ENCODE results near the gene MOB3A.
"Not testable (repeated sequence)": the region's sequence is repeated elsewhere in the genome, so short reads cannot be mapped to it uniquely, and the experiment has no call there.

Gene MOB3A

DNA sequence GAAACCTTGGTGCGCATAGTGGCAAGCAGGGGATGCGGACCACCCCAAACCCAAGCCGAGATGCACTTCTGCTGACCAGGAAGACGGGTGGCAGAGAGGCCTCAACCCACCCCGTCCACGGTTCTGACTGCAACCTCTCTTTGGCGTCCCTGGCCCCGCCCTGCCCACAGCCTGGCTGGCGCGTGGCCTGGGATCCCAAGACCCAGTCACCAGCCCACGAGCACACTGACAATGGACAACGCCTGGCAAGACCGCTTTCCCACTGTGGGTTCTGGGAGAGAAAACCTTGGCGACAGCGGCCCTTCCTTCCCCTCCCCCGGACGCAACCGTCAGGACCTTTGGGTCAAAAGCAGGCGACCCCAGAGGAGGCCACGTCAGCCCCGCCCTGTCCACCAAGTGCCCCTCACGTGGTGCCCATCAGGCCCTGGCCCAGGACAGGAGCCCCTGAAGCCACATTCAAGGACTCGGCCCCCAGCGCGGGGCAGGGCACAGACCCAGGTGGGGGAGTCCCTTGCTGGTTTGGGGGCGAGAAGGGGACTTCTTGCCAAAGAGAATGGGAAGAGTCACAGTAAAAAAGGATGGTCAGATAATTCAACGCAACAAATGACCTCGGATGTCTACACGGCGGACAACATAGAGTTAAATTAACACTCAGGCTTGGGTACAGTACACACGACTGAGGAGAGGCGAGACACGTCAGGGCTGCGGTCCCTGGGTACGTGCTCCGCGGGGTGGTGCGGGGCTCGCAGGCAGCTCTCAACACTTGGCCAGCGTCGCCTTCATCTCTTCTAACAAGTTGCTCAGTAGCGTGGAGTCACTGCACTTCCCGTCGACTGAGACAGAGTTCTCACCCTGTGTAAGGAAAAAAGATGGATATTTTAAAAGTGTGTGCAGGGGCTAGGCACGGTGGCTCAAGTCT lies 5.5 kb upstream of the MOB3A start:
- no peak for DNase-seq

DNA sequence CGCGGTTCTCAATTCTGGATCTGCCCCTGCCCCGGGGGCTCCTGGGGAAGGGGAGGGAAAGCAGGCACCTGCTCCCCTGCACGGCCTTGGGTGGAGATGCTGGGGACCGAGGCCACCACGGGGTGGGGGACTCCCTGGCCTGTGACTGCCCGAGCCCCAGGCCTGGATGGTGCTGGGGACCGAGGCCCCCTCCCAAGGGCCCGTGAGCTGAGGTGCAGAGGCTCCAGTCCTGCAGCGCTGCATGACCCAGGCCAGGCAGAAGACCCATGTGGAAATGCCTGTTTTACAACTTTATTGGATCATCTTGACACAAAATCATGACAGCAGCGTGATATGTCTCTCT lies 4.6 kb upstream of the MOB3A start:
- no peak for DNase-seq

DNA sequence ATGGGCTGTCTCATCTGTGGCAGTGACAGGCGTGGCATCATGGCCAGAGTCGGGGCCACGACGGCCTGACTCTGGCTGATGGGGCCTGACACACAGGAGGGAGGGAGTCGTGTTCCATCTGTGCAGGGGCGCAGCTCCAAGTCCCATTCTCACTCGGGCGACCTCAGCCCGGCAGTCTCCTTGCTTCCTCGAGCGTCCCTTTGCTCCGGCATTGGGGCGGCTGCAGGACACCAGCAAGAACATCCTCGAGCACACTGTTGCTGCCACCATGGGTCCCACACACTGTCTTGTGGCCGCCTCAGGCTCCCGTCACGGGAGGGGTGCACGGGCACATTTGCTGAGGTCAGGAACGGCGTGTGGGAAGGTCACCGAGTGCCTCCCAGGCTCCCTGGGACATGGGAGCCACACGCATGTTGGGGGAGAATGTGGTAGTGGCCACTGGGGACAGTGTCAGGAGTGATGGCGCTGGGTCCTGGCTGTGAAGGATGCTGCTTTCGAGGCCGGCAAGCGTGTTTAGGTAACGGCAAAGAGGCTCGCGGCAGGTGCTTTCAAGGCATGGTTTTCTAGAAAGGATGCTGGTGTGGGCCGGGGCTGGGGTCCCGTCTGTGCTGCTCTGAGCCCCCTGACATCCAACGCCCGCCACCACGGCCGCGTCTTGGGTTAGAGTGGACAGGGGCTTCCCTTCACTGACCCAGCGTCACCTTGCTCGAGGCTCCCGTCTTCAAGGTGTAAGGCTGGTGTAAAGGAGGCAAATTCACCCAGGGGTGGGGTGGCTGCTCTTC lies 4.0 kb upstream of the MOB3A start:
- DNase-seq, result no peak

DNA sequence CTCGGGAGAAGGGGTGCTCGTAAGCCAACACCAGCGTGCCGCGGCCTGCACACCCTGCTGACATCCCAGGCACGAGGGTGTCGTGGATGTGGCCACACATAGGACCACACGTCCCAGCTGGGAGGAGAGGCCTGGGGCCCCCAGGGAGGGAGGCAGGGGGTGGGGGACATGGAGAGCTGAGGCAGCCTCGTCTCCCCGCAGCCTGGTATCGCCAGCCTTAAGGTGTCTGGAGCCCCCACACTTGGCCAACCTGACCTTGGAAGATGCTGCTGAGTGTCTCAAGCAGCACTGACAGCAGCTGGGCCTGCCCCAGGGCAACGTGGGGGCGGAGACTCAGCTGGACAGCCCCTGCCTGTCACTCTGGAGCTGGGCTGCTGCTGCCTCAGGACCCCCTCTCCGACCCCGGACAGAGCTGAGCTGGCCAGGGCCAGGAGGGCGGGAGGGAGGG lies 3.0 kb upstream of the MOB3A start:
- no peak for DNase-seq

DNA sequence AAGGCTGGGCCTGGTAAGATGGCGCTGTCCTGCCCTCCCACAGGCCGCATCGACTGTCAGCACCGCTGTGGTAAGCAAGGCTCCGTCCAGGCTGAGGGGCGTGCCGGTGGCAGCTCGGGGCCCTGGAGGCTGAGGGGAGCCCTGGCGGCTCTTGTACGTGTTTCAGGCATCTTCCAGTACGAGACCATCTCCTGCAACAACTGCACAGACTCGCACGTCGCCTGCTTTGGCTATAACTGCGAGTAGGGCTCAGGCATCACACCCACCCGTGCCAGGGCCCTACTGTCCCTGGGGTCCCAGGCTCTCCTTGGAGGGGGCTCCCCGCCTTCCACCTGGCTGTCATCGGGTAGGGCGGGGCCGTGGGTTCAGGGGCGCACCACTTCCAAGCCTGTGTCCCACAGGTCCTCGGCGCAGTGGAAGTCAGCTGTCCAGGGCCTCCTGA lies 1.8 kb upstream of the MOB3A start:
- DNase-seq, result no peak

DNA sequence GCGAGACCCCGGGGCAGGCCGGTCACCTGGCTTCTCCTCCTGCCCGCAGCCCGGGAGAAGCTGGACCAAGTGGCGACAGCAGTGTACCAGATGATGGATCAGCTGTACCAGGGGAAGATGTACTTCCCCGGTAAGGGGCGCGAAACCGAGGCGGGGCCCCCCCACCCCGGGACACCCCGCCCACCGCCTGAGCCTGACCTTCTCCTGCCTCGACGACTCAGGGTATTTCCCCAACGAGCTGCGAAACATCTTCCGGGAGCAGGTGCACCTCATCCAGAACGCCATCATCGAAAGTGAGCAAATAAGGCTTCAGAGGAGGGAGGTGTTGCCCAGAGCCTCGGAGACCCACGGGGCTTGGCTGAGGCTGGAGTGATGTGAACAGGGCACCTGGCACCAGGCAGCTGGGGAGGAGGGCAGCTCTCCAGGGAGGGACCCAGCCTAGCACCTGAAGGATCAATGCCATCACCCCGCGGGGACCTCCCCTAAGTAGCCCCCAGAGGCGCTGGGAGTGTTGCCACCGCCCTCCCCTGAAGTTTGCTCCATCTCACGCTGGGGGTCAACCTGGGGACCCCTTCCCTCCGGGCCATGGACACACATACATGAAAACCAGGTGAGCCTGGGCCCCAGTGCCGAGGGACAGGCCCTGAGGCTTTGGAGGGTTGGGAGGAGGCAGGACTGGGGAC lies 1.2 kb upstream of the MOB3A start:
- no peak for DNase-seq

DNA sequence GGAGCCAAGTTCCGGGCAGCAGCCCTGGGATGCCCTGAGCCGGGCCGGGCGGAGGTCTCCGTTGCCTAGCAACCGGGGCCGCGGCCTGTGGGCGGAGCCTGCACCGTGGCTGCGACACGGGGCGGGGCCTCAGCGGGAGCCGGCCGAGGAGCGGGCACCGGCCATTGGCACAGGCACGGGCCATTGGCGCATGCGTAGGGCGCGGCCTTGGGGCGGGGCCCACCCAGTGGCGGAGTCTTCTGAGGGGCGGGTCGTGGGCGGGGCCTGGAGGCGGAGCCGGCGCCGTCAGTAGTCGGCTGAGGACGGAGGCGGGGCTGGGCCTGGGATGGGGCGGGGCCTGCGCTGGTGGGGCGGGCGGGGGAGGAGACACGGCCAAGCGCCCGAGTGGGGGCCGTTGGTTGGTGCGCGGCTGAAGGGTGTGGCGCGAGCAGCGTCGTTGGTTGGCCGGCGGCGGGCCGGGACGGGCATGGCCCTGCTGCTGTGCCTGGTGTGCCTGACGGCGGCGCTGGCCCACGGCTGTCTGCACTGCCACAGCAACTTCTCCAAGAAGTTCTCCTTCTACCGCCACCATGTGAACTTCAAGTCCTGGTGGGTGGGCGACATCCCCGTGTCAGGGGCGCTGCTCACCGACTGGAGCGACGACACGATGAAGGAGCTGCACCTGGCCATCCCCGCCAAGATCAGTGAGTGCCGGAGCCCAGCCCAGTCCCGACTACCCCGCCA lies 515 bp upstream of the MOB3A start, which contains the start of gene IZUMO4:
Gene IZUMO4 (plus strand): TSS at position 436 of the 723 bp plus-strand sequence. CDS start 31 bp downstream, at position 467.
- DNase-seq, result peak; percentile 99

DNA sequence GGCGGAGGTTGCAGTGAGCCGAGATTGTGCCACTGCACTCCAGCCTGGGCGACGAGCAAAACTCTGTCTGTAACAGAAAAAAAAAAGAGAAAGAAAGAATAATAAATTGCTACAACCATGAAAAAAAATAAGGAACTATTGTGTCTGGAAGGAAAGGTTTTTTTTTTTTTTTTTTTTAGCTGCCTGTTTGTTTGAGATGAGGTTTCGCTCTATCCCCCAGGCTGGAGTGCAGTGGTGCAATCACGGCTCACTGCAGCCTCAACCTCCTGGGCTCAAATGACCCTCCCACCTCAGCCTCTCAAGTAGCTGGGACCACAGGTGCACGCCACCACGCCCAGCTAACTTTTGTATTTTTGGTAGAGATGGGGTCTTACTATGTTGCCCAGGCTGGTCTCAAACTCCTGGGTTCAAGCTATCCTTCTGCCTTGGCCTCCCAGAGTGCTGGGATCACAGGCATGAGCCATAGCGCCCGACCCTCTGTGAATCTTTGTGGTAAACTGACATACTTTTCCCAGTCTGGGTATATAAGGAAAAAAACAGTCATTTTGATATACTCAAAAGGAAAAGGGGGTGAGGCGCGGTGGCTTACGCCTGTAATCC lies 4.1 kb downstream of the MOB3A start:
- not testable (repeated sequence) for DNase-seq

DNA sequence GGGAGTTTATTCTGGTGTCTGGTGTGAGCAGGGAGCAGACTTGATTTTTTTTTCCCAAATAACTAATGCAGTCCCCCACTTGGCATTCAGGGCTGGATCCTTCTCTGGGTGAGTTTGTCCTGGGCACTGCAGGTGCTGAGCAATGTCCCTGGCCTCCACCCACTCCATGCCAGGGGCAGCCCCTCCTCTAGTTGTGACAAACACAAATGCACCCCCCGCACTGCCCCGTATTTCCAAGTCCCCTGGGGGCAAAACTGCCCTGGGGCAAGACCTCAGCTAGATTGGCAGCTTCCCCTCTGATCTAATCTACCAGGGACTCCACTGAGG lies 6.4 kb downstream of the MOB3A start:
- DNase-seq, result no peak

DNA sequence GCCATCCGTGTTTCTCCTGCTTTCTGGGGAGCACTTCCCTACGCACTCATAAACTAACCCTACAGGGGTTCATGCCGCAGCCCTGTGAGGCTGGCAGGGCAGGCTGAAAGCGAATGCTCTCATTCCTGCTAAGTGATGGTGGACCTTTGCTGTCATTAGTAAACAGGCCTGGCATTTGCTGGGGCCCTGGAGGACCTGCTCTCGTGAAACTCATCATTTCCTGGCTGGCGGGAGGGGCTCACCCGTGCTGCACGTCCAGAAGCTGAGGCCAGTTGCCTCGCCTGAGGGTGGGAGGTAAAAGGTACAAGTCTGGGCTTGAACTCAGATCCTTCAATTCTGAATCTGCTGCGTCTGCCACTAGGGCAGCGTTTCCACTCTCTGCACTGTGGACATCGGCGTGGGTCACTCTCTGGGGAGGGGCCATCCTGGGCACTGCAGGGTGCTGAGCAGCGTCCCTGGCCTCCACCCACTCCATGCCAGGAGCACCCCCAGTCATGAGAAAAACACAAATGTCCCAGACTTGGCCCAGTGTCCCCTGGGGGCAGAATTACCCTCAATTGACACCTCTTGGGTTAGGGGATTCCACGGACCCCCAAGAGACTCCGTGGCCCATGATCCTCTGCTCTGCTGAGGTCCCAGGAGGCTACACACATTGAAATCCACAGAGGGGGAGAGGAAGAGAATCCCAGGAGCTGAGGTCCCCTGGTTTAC lies 7.0 kb downstream of the MOB3A start:
- DNase-seq, result no peak

DNA sequence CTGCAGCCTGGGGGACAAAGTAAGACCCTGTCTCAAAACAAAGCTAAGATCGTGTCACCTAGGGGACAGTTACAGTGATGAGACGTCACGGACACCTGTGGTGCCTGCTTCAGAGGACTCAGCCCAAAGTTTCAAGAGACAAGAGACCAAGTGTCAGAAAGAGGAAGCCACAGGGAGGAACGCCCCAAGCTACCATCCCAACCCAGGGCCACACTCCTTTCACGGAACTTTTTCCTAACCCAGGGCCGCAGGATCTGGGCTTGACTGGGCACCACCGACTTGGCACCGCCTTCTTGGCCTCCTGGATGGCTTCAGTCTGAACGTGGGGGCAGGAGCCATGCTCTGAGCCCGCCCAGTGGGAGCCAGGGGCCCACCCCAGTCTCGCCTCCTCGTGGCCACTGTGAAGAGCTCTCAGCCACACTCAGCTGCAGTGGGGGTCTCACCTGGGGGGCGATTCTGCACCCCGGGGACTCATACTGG lies 8.5 kb downstream of the MOB3A start:
- DNase-seq, result no peak

DNA sequence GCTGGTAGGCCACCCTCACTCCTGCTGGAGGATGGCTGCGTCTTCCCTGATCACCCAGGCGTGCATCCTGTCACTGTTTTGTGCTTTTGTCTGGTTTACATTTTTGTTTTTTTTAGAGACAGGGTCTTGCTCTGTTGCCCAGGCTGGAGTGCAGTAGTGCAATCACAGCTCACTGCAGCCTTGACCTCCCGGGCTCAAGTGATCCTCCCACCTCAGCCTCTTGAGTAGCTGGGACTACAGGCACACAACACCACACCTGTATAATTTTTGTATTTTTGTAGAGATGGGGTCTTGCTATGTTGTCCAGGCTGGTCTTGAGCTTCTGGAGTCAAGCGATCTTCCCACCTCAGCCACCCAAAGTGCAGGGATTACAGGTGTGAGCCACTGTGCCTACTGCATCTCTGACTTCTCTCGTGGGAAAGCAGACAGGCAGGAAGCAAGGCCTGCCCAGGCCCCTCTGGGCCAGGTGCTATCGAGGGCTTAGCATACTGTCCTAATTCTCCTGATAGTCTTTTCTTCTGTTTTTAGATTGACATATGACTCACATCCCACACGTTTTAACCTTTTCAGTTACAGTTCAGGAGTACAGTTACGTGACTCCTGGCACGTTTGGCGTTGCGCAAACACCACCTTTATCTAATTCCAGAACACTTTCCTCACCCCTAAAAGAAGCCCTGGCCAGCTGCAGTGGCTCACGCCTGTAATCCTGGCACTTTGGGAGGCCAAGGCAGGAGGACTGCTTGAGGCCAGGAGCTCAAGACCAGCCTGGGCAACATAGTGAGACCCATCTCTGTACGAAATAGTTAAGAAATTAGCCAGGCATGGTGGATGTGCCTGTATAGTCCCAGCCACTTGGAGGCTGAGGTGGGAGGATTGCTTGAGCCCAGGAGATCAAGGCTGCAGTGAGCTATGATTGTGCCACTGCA lies 9.2 kb downstream of the MOB3A start:
- not testable (repeated sequence) for DNase-seq

DNA sequence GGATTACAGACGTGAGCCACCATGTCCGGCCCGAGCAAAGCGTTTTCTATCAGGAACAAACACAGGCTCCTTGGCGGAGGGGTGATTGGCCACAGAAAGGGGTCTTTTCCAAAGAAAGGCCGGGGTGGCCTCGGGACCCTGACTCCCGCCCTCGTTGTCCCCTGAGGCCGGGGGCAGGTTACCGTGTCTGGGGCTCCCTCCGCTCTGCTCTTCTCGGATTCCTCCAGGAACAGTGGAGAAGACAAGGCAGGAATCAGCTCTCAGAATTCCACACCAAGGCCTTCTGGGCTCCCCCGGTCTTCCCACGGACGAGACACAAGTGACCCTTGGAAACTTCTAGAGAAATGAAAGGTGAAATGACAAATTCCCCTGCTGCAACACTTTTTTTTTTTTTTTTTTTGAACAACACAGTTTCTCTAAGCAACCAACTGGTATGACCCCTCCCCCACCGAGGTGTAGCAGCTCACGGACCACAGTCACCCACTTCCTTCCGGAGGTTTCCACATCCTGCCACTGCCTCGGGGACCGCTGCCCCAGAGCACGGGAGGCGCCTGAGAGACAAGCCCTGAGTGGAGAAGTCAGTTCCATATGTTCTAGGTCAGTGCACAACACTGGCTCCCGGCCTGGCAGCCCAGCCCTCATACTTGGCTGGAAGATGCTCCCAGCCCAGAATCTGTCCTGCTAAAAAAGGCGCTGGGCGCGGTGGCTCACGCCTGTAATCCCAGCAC lies 11.0 kb downstream of the MOB3A start:
- peak; percentile 93 for DNase-seq

DNA sequence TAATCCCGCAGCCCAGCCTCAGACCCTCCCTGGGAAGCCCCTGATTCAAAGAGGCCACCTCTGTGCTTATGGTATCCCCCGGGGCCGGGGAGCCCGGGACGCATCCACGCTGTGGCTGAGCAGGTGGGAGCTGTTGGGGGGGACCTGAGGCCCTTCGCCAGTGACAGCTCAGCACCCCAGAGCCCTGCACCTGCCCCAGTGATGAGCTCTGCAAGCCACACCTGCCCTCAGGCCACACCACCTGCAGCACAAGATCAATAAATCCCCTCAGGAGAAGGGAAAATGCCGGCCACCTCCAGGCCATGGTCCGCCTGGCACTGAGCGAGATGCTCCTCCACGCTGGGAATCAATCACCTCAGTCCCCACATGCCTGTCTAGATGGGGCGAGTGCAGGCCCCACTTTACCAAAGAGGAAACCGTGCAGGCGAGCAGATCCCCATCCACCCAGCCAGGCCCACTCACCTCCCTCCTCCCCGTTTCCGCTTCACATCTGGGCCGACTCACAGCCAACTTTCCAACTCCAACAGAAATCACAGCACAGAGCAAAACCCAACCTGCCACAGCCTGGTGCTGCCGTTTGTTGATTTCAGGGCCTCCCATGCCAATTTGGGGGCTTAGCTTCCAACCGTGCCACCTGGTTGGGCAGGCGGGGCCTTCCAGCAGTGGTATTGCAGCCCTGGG lies 12.8 kb downstream of the MOB3A start:
- peak; percentile 72 for DNase-seq

DNA sequence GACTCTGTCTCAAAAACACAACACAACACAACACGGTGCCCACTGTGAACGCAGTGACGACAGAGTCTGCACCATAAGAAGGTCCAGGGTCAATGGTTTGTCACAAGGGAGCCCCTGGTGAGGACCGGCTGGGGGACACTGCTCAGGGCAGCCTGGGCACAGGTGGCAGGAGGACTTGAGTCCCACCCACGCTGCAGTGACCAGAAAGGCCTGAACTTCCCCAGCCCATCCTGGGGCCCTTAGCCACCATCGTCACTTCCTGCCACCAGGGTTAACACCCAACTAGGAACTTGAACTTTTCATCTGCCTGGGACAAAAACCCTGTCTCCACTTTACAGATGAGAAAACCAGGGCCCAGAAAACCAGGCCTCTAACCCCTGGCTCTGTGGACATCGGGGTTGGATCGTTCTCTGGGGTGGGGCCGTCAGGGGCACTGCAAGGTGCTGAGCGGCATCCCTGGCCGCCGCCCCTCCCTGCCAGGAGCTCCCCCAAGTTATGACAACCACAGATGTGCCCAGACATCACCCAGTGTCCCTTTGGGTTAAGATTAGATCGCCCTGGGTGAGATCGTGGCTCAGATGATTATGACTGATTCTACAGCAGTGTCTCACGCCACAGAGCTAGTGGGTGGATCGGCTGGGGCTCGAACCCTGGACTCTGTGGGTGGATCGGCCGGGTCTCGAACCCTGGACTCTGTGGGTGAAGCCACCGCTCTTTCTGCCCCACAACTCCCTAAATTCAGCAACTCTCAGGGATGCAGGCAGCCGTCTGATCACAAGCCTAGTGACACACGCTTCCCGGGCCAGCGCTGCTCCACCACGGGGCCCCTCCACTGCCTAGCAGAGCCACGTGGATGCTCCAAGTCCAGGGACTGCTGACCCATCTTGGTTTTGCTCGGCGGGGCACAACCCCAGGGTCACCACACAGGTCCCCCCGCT lies 14.0 kb downstream of the MOB3A start:
- peak; percentile 55 for DNase-seq

DNA sequence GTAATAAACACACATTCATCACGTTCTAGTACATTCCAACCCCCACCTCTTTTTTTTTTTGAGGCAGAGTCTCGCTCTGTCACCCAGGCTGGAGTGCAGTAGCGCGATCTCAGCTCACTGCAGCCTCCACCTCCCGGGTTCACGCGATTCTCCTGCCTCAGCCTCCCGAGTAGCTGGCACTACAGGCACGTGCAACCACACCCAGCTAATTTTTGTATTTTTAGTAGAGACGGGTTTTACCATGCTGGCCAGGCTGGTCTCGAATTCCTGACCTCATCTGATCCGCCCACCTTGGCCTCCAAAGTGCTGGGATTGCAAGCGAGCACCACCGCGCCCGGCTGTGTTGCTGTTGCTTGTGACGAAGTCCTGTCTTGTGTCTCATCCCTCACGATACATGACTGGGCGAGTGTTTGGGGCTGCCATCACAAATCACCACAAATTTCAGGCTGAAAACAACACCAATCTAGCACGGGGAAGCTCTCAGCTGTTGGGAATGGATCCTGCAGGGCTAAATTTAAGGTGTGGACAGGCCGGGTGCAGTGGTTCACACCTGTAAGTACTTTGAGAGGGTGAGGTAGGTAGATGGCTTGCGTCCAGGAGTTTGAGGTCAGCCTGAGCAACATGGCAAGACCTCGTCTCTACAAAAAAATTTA lies 15.7 kb downstream of the MOB3A start:
- no peak for DNase-seq

DNA sequence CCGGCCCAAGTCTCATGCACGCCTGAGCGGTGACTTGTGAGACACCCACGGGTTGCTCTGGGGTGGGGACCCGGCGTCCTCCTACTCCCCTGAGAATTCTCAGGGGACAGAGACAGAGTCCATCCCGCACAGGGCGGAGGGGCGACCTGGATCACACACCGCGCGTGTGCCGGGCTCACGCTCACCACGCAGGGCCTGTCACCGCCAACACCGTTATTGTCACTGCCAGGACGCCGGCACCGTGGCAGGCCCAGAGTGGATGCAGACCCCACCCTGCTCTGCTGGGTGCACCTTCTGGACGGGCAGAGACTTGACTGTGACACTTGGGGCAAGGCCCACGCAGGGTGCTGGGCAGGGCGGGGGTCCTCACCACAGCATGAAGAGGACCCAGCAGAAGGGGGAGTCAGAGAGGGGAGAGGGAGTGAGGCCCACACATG lies 16.2 kb downstream of the MOB3A start:
- no peak for DNase-seq
